Adipocyte (in vitro differentiated cells): ENCODE data around the gene GSPT1.
A peak's percentile ranks its signal among the peaks of the same experiment; 100 is the strongest.
"Not testable (repeated sequence)": the region's sequence is repeated elsewhere in the genome, so short reads cannot be mapped to it uniquely, and the experiment has no call there.

Source experiments
- DNase-seq: peaks from one replicate; pipeline ENCODE4 v3.0.0-alpha.2; 2015; ENCODE audit warnings: low read depth
- H3K27me3 ChIP-seq: replicated peaks from 2 replicates; pipeline ENCODE4 v1.7.0; 2013; ENCODE audit warnings: mild to moderate bottlenecking, low read length, moderate library complexity; ENCODE audit not compliant: control insufficient read depth, insufficient read depth
- H3K36me3 ChIP-seq: 2 replicates; pipeline ENCODE4 v1.7.0; 2013; ENCODE audit warnings: low read length, mild to moderate bottlenecking, moderate library complexity; ENCODE audit not compliant: control insufficient read depth, insufficient read depth, severe bottlenecking
- H3K4me1 ChIP-seq: 2 replicates; pipeline ENCODE4 v1.7.0; 2013; ENCODE audit warnings: mild to moderate bottlenecking, low read length, moderate library complexity; ENCODE audit not compliant: control insufficient read depth, insufficient read depth
- H3K4me3 ChIP-seq: 2 replicates; pipeline ENCODE4 v1.7.0; 2013; ENCODE audit warnings: mild to moderate bottlenecking, low read length, moderate library complexity
- H3K9ac ChIP-seq: 2 replicates; pipeline ENCODE4 v1.7.0; 2013; ENCODE audit warnings: mild to moderate bottlenecking, low read length, moderate library complexity
- H3K9me3 ChIP-seq: 2 replicates; pipeline ENCODE4 v1.7.0; 2013; ENCODE audit warnings: mild to moderate bottlenecking, low read length, moderate library complexity; ENCODE audit not compliant: control insufficient read depth

The GSPT1 gene

DNA sequence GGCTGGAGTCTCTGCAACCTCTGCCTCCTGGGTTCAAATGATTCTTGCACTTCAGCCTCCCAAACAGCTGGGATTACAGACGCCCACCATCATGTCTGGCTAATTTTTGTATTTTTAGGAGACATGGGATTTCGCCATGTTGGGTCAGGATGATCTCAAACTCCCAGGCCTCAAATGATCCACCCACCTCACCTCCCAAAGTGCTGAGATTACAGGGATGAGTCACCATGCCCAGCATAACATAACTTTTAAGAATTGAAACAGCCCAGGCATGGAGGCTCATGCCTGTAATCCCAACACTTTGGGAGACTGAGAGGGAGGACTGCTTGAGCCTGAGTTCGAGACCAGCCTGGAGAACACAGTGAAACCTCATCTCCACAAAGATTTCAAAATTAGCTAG lies 66.9 kb downstream of the GSPT1 start:
- H3K9me3 ChIP-seq, result no peaks in the 10 kb centered on the region
- H3K36me3 ChIP-seq, result peaks cover 58% of the 10 kb centered on the region
- DNase-seq, result peak; percentile 26
- H3K4me1 ChIP-seq, result peaks cover 28% of the 10 kb centered on the region
- peak overlapping the region; percentile 49 for H3K4me3 ChIP-seq
- H3K27me3 ChIP-seq, result no peaks in the 10 kb centered on the region
- peak overlapping the region; percentile 29 for H3K9ac ChIP-seq

DNA sequence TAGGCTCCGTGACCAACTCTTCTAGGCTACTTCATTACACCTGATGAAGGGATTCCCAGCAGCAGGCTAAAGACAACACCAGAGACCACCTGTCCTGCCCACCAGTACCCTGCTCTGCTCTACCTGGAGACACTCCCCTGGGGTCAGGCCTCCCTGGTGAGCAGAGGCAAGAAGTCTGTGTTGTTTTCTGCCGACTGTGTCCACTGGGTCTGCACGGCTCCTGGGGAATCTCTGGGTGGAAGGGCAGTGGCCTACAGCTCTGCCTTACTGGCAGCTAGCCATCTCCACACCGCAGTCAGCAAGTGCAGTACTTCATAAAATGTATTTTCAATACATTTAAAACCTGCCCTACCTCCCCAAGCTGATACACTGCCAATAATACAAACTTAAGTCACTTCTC lies 71.3 kb downstream of the GSPT1 start:
- Histone ChIP-seq H3K4me3 (no peak overlapping the region), H3K36me3 (peaks cover 95% of the 10 kb centered on the region), H3K9ac (no peak overlapping the region), H3K4me1 (peaks cover 12% of the 10 kb centered on the region), H3K9me3 (no peaks in the 10 kb centered on the region), H3K27me3 (no peaks in the 10 kb centered on the region)
- DNase-seq, result no peak

DNA sequence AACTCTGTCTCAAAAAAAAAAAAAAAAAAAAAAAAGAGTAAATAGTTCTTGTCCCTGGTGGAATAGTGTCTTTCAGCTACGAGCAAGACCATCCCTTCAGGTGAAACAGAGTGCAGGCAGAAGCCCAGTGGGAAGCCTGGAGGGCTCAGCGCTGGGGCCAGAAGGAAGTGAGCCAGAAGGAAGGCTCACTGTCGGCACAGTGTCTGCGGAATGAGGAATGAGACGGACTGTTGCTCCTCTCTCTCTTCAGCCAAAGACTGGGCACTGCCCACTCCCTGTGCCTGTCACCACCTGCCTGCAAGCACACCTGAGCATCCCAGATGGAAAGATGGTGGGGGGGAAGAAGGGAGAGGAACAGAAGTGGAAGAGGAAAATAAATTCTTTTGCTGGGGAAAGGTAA lies 71.9 kb downstream of the GSPT1 start:
- H3K9ac ChIP-seq, result no peak overlapping the region
- DNase-seq, result no peak
- no peak overlapping the region for H3K4me3 ChIP-seq
- no peaks in the 10 kb centered on the region for H3K9me3 ChIP-seq
- H3K4me1 ChIP-seq, result peaks cover 6% of the 10 kb centered on the region
- no peaks in the 10 kb centered on the region for H3K27me3 ChIP-seq
- peaks cover 95% of the 10 kb centered on the region for H3K36me3 ChIP-seq

DNA sequence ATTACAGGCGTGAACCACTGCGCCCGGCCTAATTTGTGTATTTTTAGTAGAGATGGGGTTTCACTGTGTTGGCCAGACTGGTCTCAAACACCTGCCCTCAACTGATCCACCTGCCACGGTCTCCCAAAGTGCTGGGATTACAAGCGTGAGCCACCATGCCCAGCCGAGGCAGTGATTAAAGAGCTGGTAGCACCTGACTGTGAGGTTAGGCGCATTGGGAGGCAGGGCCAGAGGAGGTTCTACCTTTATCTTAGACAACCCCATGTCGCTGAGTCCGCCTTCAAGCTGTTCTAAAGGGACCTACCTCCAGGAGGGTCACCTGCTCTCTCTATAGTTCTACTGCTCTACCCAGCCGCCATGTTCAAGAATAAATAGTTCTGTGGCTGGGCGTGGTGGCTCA lies 72.5 kb downstream of the GSPT1 start:
- DNase-seq, result no peak
- Histone ChIP-seq H3K4me3 (no peak overlapping the region), H3K36me3 (peaks cover 95% of the 10 kb centered on the region), H3K9ac (no peak overlapping the region), H3K27me3 (no peaks in the 10 kb centered on the region), H3K4me1 (no peaks in the 10 kb centered on the region), H3K9me3 (no peaks in the 10 kb centered on the region)

DNA sequence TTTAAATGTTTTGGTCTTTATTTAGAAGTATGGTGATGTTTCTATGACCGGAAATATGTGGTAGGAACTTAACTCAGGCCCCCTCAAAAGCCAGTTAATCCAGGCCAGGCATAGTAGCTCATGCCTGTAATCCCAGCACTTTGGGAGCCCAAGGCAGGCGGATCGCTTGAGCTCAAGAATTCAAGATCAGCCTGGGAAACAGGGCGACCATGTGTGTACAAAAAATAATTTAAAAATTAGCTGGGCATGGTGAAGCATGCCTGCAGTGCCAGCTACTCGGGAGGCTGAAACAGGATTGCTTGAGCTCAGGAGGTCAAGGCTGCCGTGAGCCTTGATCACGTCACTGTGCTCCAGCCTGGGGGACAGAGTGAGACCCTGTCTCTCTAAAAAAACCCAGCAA lies 74.7 kb downstream of the GSPT1 start:
- H3K9ac ChIP-seq, result no peak overlapping the region
- no peak overlapping the region for H3K4me3 ChIP-seq
- peaks cover 10% of the 10 kb centered on the region for H3K4me1 ChIP-seq
- H3K9me3 ChIP-seq, result no peaks in the 10 kb centered on the region
- peaks cover 95% of the 10 kb centered on the region for H3K36me3 ChIP-seq
- no peaks in the 10 kb centered on the region for H3K27me3 ChIP-seq
- DNase-seq, result no peak

DNA sequence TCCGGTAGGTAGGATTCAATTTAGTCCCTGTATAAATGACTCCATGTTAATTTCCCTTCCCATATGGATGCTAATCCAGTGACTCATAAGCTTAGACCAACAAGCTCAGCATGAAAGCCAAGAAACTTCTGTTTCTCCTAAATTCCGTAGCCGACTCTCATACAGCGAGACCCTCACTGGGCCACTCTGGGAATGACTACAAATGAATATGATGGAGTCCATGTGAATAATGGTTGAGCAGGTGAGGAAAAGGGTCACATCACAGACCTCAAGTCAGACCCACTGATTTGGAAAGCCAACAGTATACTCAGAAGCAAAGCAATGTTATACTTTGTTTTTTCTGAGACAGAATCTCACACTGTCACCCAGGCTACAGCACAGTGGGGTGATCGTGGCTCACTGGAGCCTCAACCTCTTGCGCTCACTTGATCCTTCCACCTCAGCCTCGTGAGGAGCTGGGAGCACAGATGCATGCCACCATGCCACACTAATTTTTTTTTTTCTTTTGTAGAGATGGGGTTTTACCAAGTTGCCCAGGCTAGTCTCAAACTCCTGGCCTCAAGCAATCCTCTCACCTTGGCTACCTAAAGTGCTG lies 79.0 kb downstream of the GSPT1 start:
- Histone ChIP-seq H3K9ac (no peak overlapping the region), H3K4me1 (peaks cover 35% of the 10 kb centered on the region), H3K27me3 (no peaks in the 10 kb centered on the region), H3K36me3 (peaks cover 57% of the 10 kb centered on the region), H3K9me3 (no peaks in the 10 kb centered on the region), H3K4me3 (no peak overlapping the region)
- DNase-seq, result peak; percentile 78

DNA sequence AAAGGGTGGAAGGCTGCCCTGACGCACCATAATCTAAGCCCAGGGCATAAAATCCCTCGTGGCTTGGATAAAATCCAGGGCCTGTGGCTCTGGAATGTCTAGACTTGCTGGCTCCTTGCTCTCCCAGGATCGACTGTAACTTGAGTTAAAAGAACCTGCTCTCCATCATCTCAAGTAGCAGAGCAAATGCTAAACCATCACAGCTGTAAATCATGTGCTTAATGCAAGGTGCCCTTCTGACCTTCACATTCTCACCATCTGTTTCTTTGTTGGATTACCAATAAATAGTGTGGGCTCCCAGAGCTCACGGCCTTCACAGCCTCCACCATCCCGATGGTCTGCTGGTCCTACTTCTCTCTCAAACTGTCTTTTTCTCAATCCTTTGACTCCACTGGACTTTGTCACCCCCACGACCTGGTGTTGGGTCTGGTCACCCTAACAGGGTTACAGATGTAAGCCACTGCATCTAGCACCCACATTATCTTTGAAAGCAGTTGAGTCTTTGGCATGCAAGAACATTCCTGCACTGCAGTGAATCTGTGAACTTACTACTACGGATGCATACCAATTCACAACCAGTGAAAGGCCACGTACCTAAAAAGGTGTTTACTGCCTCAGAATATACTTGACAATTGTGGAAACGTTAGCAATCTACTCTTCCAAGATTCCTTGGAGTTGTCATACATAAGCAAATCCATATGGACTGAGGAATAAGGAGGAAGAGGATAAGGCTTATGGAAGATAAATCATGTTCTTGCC lies 79.7 kb downstream of the GSPT1 start:
- H3K9me3 ChIP-seq, result no peaks in the 10 kb centered on the region
- peaks cover 50% of the 10 kb centered on the region for H3K36me3 ChIP-seq
- no peak overlapping the region for H3K9ac ChIP-seq
- H3K27me3 ChIP-seq, result no peaks in the 10 kb centered on the region
- H3K4me3 ChIP-seq, result no peak overlapping the region
- peaks cover 35% of the 10 kb centered on the region for H3K4me1 ChIP-seq
- peak; percentile 25 for DNase-seq

DNA sequence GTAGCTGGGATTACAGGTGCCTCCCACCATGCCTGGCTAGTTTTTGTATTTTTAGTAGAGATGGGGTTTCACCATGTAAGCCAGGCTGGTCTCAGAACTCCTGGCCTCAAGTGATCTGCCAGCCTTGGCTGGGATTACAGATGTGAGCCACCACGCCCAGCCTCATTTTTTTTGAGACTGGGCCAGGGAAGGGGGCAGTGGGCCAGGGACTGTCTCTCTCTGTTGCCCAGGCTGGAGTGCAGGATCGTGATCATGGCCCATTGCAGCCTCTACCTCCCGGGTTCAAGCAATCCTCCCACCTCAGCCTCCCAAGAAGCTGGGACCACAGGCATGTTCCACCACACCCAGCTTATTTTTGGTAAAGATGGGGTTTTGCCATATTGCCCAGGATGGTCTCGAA lies 80.4 kb downstream of the GSPT1 start:
- peaks cover 35% of the 10 kb centered on the region for H3K4me1 ChIP-seq
- peaks cover 42% of the 10 kb centered on the region for H3K36me3 ChIP-seq
- H3K9me3 ChIP-seq, result no peaks in the 10 kb centered on the region
- H3K9ac ChIP-seq, result no peak overlapping the region
- no peak for DNase-seq
- H3K4me3 ChIP-seq, result no peak overlapping the region
- no peaks in the 10 kb centered on the region for H3K27me3 ChIP-seq

DNA sequence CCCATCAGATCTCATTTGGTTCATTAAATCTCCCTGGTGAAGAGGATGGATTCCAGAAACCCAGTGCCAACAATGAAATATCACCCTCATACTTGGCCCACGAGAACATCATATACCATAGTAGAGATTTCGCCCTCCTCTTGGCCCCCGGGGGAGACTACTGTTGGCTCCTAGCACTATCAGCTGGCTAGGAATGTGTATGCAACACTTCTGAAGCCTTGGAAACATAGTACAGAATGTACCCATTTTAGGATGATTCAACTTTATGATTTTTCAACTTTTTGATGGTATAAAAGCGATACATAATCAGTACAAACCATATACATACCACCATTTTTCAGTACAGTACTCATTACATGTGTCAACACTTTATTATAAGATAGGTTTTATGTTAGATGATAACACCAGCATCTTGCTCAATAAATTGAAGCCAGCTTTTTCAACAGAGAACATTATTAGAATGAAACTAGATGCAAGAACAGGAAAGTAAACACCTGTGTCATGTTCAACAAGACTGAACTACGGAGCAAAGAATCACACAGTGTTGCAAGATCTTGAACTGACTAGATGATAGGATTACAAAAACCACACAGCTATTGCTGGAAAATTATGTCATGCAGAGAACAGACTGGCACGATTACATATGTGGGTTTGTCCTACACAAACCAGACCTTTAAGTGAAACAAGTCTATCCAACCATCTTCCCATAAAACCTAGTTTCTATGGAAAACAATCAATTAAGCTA lies 81.6 kb downstream of the GSPT1 start:
- peak overlapping the region; percentile 63 for H3K9ac ChIP-seq
- no peaks in the 10 kb centered on the region for H3K27me3 ChIP-seq
- peak; percentile 83 for DNase-seq
- peaks cover 31% of the 10 kb centered on the region for H3K36me3 ChIP-seq
- H3K9me3 ChIP-seq, result no peaks in the 10 kb centered on the region
- peaks cover 35% of the 10 kb centered on the region for H3K4me1 ChIP-seq
- no peak overlapping the region for H3K4me3 ChIP-seq

DNA sequence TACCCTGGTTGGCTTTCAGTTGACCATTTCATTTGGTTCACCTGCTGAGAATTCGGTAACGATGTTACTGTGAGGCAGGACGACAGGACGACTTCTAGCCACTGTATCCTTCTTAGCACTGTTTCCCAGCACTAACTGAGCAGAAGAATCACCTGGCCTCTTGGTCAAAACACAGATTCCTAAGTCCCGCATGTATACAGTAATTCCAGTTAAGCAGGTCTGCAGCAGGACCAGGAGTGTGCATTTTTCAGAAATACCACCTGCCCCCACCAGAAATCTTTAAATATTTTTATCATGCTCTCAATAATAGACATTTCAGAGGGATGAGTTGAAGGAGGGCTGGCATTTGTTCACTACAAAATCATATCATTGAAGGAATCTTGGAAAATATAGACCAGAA lies 87.1 kb downstream of the GSPT1 start:
- no peaks in the 10 kb centered on the region for H3K27me3 ChIP-seq
- no peak for DNase-seq
- H3K4me3 ChIP-seq, result no peak overlapping the region
- no peaks in the 10 kb centered on the region for H3K36me3 ChIP-seq
- no peak overlapping the region for H3K9ac ChIP-seq
- no peaks in the 10 kb centered on the region for H3K9me3 ChIP-seq
- peaks cover 12% of the 10 kb centered on the region for H3K4me1 ChIP-seq

DNA sequence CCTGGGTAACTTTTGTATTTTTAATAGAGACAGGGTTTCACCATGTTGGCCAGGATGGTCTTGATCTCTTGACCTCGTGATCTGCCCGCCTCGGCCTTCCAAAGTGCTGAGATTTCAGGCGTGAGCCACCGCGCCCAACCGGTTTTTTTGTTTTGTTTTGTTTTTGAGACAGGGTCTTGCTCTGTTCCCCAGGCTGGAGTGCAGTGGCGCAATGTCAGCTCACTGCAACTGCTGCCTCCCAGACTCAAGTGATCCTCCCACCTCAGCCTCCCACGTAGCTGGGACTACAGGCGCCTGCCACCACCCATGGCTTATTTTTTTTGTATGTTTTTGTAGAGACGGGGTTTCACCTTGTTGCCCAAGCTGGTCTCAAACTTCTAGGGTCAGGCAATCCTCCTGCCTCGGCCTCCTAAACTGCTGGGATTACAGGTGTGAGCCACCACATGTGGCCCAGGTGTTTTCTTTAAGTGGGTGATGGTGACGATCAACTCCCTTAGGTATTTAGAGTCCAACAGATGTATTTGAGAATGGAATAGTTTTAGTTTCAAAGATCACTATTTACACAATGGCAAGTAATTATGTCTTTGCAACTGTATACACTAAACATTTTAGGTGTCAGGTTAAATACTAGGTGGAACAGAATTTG lies 90.1 kb downstream of the GSPT1 start:
- H3K9ac ChIP-seq, H3K36me3 ChIP-seq, DNase-seq, H3K9me3 ChIP-seq, H3K4me1 ChIP-seq, H3K4me3 ChIP-seq, H3K27me3 ChIP-seq: not testable (repeated sequence)
